Measurements from ENCODE around the gene FERMT2.

GRCh38 chr14:52878946-52879345 lies 71.9 kb downstream of the FERMT2 start:
- TF ChIP-seq CTCF (IDR thresholded peaks at IDR 0.05) (no peak), POLR2A (IDR thresholded peaks at IDR 0.05) (no peak)

Data from uterus (tissue), 2 donors.